SHP77 treated with DMSO at 0.1 percent for 48 hours (cell line): ENCODE results near the gene OLIG3.

Experiments used
- DNase-seq: peaks from one replicate; lab custom pipeline; 2025; lab: John Stamatoyannopoulos, UW

Gene OLIG3

DNA sequence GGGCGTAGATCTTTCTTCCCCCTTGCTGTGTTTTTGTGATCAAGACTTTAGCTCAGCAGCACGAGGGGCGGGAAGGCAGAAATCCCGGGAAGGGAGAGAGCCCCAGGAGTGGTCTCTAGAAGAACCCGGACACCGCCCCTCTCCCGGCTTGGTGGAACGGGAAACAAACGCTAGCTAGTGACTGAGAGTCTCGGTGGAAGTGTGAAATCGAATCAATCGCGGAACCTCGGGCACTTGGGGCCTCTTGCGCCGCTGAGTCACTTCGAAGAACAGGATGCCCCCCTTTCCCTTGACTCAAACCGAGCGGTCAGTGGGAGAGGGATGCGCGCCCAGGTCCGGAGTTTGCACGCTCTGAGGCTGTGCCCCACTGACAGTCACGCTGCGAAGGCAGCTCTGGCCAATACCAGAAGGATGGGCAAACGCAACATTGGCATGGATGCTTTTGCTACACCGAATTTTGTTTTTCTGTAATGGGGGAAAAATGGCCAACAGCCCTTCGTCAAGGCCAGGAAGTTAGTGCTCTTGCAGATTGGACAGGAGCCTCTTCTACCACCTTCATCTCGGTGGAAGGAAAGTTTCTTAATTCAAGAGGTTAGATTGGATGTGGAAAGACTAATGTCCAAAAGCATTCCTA lies 1.6 kb upstream of the OLIG3 start:
- no peak for DNase-seq

DNA sequence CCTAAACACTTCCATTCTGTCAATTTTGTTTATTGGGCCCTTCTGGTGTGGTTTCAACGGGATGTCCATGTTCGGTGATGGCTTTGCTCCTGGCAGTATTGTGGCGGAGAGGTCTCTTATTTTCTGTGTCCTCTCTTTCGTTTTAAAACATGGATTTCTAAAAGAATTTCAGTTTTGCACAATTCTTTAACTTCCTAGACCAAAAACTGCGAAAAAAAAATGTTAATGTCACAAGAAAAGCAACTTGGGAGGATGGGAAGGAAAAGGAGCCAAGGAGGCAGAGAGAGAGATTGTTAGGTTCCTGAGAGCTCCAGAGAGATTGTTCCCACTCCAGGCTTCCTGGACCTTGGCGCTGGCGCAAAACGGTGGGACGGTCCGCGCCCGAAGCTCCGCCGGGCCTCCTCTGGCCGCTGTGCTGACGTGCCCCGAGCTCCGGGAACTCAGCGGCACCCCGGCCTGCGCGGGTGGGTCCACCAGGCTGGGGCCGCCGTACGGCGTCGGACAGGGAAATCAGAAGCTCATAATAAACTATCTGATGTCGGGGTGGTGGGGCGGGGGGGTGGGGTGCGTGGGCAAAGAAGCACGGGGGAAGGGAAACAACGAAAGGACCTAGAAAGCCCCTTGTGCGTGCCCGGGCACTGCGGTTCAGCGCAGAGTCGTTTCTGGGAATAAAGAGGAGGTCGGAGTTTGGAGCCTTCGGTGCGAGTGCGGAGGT lies 951 bp upstream of the OLIG3 start:
- DNase-seq, result no peak

DNA sequence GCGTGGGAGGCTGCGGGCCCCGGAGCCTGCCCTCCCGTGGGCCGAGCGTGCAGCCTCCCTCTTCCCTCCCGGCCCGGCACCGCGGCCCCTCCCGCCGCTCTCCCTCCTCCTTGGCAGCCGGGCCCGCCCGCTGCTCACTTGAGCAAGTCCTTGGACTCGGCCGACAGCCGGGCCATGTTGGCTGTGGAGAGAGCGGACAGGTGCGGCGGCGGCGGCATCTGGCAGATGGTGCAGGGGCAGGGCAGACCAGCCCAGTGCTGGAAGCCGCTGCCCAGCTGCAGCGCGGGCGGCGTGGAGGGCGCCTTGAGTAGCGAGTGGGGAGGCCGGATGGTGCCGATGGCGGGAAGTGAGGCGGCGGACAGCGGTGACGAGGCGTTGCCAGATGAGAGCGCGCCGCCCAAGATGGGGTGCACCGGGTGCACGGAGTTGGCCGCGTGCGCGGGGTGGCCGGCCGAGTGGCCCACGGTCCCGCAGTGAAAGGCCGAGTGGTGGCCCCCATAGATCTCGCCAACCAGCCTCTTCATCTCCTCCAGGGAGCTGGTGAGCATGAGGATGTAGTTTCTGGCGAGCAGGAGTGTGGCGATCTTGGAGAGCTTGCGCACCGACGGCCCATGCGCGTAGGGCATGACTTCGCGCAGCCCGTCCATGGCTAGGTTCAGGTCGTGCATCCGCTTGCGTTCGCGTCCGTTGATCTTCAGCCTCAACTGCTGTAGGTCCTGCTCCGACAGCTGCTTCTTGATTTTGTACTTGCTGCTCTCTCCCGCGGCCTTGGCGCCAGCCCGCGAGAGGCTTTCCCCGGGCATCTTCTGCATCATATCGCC lies 766 bp downstream of the OLIG3 start:
- no peak for DNase-seq

DNA sequence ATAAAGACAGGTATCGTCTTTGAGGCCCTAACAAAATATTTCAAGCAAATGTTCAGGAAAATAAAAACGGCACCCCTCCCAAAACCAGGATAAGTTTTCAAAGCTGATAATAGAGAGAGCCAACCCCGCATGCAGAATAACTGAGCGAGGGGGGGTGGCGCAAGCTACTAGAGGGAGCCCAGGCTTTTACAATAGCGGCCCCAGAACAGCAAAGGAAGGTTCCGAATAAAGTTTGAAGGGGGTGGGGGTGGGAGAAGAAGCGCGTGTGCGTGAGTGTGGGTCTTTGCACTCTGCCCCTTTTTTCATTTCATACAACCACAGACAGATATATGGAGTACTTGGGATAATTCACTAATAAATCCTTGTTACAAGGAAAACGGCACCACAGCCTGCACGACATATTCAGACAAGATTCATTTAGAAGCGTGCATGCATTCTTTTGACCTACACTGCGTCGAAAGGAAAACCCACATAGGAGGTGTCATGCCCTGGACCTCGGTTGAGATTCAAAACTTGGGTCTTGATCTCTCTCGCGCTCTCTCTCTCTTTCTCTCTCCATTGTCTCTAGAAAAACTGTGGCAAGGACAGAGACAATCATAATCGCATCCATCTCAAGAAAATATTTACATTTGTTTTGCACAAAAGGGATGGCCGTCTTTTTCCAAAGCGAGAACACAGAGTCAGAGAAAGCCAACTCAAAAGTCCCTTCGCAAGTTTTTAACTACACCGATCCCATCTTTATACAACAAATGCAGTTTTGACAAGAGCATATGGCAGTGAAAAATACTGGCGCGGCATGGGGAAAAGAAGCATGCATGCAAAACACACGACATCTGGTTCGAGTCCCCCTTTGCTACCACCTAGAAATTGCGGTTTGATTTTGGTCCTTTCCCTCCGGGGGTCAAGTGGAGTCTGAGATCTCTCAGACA lies 1.6 kb downstream of the OLIG3 start:
- DNase-seq, result no peak

DNA sequence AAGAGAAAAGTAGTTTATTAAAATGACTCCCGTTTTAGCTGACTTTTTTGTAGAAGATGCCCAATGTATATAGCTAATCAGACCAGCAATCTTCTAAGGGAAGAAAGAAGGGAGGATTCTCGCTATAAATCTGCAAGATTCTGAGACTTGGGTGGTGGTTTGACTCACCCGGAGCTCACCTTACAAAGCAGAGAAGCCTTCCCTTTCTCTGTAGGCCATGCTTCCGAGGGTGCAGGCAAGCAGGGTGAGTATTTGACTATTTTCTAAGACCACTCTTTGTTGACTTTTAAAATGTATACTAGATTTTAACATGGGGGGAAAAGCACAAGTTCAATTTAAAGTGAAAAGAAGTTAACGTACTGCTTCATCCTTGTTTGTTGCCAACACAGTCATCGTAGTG lies 2.7 kb downstream of the OLIG3 start:
- no peak for DNase-seq

DNA sequence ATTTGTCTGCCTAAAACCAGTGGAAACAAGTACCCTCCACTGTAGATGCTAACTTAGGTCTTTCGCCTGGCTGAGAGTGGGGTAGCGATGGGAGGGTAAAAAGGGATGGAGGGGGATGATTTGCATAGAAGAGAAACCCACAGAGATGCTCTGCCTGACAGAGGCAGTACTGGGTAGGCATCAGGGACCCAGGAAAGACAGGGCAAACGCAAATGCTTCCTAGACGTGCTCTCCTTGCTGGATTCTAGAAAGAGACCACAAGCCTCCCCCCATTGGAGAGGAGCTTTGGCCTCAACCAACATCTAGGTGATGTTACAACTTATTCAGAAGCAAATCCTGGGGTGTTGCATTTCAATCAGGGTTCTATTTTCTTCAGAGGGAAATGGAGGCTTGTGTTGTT lies 3.2 kb downstream of the OLIG3 start:
- DNase-seq, result no peak

DNA sequence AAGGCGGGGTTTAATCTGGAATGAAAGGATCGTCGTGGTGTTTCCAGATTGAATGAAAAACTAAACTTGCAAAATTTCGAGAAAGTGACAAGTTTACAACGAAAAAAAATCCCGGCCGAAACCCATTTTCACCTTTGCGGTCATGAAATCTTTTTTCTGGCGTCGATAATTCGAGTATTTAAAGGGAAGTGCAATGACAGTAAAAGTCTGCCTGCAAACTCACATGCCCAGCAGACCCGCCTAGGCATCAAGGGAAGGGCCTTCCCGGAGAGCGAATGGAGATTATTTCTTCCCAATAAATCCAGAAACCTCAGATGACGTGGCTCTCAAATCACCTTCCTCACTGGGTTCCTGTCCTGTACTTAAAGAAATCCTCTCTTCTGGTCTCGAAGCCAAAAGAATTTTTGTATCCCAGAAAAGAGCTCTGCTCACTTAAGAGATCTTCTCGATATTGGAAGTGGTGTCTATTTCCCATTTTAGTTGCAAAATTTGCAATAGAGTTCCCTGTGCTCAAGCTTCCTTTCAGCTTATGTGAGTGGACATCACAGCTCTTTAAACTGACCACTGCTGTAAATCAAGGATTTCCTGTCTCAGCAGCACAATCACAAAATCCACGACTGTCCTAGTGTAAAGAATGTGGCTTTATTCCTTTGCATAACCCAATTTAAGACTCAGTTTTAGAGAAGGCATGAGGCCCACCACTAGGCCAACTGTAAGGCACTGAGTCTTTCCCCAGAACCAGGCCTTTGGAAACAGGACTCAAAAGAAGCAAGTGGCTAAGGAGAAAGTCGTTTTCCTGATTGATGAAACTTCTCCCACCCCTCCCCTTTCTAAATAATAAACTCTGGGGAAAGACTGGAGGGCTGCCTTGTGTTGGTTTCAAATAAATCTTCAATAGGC lies 3.9 kb downstream of the OLIG3 start:
- DNase-seq, result no peak

DNA sequence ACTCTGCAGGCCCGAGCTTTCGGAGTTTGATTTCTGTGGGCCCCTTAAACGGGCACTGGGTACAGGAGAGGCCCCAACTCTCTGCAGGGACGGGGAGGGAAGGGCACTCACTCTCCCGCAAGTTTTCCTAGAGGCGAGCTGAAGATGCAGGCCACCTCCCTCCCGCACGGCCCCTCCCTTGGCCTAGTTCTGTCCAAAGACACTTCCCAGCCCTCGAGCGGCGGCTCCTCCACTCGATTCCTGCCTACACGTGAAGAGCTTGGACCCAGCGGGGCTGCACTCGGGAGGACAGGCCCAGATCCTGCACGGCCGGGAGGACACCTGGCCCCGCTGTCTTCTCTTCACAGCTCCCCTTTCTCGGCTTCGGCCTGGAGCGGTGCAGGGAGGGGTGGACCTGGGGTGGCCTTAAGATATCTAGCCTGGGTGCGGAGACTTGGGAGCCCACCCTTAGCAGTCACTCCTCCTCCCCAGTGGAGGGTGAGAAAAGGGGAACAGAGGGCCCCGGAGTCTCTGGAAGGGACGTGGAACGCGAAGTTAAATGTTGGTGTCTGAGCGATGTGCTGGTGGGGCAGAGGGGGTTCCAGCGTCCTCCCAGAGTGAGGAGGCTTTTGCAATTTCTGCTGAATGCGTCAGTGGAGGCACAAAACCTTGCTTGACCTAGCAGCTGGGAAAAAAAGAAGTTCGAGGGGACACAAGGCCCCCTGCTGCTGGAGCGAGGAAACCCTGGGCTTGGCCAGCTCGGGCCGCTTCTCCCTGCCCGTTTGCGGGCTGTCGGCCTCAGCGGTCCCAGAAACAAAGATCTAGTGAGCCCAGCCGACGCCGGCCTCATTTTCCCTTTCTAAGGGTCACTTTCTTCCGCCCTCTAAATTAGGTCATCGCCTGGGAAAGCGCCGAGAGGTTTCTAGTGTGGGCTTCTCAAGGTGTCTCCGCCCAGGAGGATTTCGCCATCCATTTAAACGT lies 4.9 kb downstream of the OLIG3 start:
- no peak for DNase-seq

DNA sequence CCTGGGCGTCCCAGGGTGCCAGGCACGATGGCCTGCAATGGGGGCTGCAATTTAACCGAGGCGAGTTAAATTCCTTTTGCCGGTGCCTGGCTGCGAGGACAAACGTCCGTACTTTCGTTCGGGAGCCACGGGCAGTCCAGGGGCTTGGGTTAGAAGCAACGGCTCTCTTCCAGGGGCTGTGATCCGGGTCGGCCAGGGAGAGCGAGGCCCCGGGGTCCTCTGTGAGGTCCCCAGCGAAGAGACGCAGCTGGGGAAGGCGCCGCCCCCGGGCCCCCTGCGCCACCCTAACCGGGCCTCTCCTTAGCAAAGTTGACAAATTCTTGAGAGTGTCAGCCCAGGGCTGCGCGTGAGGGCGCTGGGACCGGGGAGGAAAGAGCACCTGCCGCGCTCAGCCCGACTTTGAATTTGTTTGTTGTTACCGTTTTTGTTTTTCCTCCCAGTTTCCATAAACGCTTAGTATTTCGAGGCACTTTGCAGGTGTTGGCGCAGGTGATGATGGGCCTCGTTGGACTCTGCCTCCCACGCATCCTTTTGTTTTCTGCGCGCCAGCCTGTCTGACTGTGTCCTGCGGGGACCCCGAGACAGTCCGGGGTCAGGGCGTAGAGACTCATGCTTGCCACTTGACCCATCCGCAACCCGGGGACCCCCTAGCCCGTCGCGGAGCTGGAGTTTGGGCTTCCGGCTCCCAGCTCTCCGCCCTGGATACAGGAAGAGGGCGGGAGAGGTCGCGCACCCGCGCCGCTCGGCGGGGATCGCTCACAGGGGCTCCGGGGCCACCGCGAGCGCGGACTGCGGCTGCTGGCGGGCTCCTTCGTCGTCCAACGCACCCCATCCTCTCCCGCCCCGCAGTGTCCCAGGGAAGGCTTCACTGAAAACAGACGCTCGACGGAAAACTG lies 5.8 kb downstream of the OLIG3 start:
- no peak for DNase-seq

DNA sequence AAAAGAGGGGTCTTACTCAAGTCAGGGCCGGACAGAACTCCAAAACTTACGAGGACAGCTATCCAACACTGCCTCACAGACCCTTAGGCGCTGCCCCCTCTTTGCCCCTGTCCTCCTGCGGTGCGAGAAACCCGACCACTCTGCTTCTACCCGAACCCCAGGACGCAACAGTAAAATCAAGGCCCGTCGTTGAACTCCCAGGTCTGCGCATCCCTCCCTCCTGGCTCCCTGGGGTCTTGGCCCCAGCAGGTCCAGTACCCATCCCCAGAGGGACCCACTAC lies 6.4 kb downstream of the OLIG3 start:
- DNase-seq, result no peak

DNA sequence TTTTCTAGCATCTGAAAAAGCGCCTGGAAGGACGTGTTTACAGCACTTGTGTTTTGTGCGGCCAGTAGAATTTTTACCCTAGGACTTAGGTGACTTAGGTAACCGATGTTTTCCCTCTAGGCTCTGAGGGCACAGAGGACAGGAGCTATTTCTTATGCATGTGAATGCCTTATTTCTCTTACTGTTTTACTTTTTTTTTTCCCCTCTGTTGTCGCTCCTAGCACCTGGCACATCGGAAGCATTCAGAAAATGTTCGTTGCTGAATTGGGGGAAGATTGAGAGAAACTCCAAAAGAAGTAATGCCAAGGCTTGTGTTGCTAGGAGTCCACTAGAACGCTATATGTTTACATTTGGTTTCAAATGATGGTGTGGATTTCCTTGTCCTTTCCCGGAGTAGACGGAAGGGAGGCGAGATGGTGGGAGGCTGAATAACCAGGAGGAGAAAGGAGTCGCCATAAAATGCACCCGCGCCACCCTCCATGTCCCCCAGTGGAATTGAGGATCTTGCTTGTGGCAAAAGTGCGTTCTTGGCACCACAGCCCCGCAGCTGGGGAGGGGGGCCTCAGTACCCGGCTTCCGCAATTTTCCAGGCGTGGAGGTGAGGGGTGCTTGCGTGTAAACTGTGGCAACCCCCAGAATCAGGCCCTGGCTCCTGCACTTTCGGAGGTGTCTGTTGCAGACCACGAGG lies 6.9 kb downstream of the OLIG3 start:
- DNase-seq, result no peak

DNA sequence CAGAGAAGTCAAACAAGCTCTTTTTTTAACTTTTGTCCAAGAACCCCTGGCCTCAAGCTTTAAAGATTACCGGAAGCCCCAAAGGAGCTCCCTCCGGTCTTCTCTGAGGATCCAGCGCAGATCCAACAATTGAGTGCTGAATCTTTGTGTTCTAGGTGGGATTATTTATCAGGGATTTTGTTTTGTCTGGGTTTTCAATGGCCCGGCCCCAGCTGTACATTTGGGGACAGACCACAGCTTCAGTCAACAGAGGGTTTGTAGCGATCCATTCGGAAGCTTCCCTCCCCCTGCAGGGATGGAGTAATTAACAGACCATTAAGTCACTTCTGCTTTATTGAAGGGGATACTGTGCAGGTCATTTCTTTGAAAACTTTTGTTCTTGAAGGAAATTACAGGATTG lies 7.8 kb downstream of the OLIG3 start:
- no peak for DNase-seq

DNA sequence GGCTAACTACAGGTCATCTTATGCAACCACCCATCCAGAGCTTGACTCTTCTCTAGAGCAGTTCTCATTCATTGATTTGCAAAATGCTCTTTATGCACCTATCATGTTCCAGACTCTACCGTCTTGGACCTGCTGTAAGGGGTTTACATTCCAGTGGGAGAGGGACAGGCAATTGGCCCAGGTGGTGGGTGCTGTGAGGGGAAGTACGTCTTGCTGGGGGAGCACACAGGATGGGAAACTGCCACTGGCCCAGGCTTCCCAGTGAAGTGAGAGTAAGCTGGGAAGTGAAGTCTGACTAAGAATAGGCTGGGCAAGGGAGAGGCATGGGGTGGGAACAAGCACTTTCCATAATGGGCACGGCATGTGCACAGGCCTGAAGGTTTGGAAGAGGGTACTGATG lies 13.8 kb downstream of the OLIG3 start:
- no peak for DNase-seq

DNA sequence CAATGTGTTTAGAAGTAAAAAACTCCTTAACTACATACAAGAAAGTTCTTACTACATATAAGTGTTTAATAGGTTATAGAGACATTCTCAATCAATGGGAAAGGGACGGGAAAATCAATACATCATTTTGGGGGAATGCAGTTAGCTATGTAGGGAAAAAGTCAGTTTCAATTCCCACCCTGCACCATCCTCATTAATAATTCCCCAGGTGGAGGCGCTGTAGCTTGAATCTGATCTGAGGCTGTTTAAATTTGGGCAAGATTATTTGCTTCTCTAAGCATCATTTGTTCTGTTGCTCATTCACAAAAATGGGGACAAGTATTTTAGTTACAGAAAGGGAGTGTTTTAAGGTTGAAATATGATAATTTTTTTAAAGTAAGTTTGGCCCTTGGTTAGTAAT lies 19.1 kb downstream of the OLIG3 start:
- DNase-seq, result no peak

DNA sequence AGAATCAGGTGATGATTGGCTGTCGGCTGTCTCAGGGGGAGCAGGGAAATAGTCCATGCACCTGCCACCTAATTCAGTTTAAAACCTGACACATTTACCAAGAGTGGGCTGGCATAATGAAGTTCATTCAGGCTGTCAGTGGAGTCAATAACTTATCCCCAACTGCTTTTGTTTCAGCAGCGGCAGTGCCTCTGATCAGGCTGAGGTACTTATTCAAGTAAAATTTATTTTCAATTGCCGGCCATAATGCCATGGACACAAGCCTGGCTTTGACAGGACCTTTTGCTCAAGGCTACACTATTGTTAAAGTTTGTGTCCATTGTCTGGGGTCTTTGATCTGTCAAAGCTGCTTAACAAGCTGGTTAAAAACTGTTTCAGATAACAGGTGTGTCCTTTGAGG lies 20.6 kb downstream of the OLIG3 start:
- DNase-seq, result no peak

DNA sequence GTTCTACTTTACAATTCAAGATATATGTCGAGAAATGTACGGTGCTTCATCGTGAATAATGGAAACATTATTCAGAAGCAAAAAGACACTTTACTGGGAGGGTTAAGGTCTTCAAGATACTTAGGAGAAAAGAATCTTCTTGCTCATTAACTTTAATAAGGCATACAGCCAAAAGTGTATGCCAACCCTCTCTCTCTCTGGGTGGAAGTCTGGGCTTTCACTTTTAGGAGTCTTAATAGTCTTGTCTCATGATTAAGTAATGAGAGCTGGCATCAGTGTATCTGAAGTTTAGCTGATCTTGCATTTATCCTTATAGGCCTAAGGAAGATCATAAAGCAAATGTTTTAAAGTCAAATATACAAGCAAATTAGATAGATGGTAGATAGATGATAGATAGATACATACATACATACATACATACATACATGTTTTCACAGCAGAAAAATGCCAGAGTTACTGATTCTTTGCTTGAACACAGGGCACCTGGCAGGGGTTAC lies 21.5 kb downstream of the OLIG3 start:
- no peak for DNase-seq

DNA sequence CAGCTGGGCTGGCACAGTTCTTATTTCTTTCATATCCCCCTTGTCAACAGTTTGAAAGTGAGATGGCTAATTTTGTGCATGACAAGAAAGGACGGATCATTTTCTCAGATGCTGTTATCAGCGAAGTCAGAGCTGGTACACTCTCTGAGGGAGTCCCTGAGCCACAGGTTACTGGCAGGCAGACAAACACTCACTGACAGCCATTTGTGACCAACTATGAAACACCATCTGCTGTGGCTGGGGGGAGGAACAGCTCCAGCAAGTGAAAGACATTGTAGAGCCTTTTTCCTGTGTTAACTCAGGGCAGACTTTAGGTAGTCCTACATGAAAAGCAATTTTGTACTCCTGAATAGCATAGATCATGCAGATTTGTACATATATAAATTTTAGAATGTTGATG lies 22.2 kb downstream of the OLIG3 start:
- no peak for DNase-seq

DNA sequence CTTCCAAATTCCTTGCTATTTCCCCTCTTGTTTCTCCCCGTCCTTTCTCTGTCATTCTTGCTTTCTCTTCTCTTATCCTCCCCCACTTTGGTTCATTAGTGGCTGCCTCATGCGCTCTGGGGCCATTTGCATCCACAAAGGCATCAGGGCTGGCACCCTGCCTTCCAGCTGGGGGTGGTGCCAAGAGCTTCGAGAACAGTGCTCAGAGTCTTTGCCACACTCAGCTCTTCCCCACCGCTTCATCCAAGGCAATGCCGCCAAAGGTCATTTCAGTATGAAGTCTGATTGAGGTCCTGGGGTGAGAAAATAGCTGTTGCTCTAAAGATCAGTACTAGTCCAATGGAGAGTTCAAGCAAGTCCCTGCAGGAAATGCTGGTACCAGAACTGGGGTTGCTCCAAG lies 22.7 kb downstream of the OLIG3 start:
- no peak for DNase-seq
